NCI-H128 (cell line): ENCODE results near the gene LCN6.
A peak's percentile ranks its signal among the peaks of the same experiment; 100 is the strongest.

Experiments
- DNase-seq: peaks from one replicate; lab custom pipeline; 2025; ENCODE audit not compliant: unreplicated experiment; lab: John Stamatoyannopoulos, UW

The LCN6 gene

GRCh38 chr9:136745389-136746154 is 2.8 kb downstream of the LCN6 start:
- no peak for DNase-seq

DNA sequence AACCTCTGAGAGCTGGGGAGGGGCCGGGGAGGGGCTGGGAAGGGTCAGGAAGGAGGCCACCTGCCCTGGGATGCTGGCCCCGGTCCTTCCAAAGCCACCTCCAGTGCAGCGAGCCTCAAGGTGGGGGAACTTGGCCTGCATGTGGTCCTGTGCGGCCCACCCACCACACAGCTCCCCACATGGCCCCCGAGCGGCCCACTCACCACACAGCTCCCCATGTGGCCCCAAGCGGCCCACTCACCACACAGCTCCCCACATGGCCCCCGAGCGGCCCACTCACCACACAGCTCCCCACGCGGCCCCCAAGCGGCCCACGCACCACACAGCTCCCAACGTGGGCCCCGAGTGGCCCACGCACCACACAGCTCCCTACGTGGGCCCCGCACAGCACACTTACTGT is 3.6 kb downstream of the LCN6 start:
- DNase-seq, result no peak

- DNase-seq, result no peak
These were observed 4.6 kb downstream of the LCN6 start for GRCh38 chr9:136743639-136744211.

DNA sequence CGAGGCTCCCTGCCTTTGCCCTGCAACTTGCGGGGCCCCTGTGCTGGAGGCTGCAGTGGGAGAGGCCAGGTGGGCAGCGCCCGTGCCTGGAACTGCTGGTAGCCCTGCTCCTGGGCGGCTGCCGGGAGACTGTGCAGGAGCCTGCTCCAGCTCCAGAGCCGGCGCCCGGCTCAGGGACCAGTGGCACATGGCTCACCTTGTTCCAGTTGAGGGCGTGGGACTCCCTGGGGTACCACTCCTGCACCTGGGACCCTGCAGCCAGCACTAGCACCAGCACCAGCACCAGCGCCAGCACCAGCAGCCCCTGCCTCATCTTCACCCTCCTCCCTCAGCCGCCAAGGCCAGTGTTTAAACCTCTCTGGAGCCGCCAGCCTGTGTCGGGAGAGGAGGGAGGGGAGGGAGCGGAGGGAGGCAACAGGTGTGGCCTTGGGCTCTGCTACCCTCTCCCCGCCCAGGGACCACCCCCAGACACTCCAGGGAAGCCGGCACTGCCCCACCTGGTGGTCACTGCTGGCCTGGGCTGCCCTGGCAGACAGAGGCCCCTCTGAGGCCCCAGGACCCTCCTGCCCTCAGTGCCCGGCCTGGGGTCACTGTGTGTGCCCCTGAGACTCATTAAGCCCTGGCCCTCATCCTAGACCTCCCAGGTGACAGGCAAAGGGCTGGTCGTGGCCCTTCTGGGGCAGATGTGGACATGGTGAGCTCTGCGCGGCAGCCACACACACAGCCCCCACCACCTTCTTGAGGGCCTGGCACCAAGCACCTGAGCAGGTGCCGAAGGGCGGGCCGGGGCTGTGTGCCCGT is 5.5 kb downstream of the LCN6 start, which contains the start of gene LCN10:
Gene LCN10, minus strand, starts transcription at position 350 of the 801 bp plus-strand sequence. Its CDS starts 37 bp downstream, at position 313.
- no peak for DNase-seq

DNA sequence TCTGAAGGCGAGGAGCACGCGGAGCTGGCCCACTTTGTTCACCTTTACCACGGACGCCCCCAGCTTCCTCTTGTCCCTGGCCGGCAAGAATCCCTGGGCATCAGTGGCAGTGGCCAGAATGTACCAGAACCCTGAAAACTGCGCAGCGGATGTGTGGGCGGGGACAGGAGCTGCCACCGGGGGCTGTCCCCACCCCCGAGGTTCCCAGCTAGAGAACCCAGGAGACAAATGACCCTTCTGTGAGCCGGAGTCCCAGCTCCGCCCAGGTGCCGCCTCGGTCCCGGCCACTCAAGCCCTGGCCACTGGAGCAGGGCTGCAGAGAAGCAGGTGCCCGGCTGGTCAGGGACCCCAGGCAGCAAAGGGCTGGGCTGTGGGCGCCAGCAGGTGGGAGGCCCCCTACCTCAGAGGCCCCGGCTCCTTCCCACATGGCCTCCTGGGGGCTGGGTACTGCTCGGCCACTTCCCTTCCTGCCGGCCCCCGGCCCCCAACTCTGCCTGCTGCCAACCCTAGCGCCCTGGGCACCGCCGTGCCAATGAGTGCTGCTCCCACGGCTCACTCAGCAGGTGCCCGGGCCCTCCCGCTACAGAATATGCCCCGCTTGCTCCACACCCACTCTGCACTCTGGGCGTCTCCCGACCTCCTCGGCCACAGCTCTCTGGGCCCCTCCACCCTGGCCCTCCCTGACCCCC is 6.3 kb downstream of the LCN6 start:
- DNase-seq, result no peak

DNA sequence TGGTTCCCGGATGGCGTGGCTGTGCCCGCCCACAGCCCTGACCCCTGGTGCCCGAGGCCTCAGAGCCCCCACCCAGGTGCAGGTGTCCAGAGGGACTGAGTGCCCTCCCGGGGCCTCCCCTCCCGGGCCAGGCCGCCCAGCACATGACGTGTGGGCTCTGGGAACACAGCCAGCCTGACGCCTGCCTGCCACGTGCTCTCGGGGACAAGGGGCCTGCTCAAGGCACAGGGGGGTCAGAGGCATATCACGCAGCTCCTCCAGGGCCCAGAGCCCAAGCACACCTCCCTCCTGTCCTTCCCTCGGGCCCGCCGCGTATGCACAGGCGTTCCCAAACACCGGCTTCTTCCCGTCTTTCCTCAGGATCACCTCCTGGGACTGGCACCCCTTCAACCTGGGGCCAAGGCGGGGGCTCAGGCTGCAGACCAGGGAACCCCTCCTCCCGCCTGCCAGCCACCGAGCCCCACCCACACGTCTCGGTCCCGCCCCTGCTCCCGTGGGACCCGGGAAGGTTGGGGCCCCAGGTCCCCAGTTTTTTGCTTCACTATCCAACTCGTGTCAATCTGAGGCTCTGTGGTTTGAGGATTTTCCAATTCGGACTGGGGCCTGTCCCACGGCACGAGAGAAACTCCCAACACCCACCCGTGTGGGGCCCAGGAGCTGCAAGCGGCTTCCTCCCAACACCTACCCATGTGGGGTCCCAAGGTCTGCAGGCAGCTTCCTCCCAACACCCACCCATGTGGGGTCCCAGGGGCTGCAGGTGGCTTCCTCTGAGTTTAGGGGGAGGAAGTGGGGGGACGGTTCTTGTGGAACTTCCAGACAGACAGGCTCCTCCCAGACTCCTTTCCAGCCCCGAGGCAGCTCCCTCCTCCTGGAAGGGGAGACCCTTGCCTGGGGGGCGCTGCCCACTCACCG is 7.1 kb downstream of the LCN6 start:
- DNase-seq, result no peak

- DNase-seq, result no peak
These were observed 7.8 kb downstream of the LCN6 start for GRCh38 chr9:136740491-136740890.

GRCh38 chr9:136740069-136740468 is 8.3 kb downstream of the LCN6 start:
- DNase-seq, result no peak

DNA sequence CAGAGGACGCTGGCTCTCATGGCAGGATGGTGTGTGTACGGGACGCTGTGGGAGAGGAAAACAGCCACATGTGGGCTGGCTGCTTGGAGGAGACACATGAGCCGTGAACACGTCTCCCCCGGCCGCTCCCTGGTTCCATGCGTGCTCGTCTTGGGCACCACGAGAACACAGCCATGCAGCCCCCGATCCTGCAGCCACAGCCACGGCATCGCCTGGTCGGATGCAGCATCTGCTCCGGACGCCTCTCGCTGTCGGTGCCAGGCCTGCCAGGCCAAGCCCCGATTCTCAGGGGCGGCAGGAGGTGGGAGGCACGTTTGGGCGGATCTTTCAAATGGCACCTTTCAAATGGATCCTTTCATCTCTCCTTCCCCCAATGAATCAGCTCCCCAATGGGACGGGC is 8.8 kb downstream of the LCN6 start:
- DNase-seq, result no peak

DNA sequence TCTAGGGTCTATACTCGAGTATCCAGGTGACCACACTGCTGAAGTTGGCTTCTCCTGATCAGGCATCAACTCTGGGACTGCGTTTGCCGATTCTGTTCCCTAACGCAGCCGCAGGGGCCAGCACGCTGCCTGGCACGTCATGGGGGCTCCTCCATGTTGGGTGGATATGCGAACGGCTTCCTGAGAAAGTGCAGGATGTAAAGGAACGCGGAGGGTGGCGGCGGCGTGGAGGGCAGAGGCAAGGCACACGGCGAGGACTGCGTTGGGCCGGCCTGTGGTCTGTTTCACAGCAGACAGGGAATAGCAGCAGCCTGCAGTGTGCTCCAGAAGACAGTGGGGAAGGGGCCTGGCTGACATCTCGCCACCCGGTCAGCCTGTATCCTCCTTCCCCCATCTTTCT is 9.4 kb downstream of the LCN6 start:
- no peak for DNase-seq

DNA sequence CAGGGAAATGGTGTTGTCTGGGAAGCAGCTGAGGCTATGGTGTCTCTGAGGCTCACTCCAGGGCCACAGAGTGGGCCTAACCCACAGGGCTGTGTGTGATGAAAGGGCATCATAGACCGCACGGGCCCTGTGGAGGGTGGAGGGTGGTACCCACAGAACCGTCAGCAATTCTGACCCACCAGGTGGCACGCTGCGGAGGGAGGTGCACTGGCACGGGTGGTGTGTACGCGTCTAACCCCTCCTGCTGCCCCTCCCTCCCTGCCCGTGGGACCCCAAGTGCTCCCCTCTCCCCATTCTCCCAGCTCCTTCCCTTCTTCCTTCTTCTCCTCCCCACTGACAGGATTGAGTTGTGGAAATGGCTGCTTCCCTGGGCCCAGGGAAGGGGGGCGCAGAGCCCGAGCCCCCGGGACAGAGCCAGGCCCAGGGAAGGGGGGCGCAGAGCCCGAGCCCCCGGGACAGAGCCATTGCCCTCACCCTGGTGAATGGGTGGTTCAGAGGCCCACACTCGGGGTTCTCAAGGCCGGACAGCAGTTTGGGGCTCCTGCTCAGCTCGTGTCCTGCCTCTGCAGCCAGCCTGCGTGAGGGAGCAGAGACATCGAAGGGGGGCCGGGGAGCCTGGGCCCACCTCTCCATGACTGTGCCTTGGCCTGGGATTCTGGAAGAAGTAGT is 12.4 kb downstream of the LCN6 start:
- DNase-seq, result no peak

- DNase-seq, result no peak
These were observed 13.4 kb downstream of the LCN6 start for GRCh38 chr9:136734837-136735496.

- DNase-seq, result no peak
These were observed 14.7 kb downstream of the LCN6 start for GRCh38 chr9:136733611-136734010.

DNA sequence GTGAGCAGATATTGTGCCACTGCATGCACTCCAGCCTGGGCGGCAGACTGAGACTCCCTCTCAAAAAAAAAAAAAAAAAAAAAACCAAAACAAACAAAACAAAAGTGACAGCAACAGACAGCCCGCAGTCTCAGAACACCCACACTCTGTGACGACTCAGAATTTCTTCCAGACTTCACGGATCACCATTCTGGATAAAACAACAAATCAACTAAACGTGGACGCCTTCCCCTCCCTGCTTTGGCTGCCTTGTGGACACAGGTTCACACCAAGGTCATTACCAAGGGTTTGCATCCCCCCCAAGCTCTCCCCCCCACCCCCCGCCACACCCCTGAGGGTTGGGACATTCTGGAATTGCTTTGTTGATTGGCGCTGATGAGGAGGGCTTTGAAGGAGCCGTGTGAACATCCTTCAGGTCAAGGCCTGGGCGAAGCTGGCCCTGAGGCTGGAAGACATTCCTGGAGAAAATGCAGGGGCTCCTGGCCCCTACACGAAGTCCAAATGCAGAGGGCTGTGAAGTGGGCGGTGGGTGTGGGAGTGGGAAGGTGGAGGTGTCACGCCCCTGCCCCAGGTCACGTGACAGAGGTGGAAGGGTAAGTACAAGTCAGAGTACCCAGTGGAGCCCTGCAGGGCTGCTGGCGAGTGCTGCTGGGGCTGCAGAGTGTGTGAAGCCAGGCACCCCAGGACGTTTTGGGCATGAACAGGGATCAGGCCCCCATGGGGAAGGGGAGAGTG is 15.7 kb downstream of the LCN6 start:
- no peak for DNase-seq

- no peak for DNase-seq
These were observed 18.4 kb downstream of the LCN6 start for GRCh38 chr9:136729926-136730325.

- DNase-seq, result no peak
These were observed 19.2 kb downstream of the LCN6 start for GRCh38 chr9:136729144-136729543.

DNA sequence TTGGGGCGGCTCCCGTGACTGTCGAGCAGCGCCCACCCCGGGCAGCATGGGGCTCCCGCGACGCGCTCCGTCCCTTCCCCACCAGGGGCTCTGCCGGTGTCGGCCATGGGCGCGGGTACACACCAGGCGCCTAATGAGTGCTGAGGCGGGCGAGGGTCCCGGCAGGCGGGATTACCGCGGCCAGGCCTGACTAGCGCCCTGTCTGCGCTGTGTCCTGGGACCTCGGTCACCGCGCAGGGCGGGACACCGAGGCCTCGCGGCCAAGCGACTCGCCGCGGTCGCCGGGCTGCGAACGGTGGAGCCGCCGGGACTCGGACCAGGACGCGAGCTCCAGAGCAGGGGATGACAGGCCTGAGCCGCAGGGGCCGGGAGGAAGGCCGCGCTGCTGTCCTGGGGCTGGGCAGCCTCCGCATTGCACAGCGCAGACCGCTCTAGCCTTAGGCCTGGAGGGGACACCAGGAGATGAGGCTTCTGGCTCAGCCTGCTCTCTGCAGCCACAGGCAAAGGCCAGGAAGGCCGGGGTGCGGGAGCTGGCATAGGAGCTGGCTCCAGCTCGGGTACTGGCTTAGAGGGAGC is 19.7 kb downstream of the LCN6 start:
- DNase-seq, result no peak

DNA sequence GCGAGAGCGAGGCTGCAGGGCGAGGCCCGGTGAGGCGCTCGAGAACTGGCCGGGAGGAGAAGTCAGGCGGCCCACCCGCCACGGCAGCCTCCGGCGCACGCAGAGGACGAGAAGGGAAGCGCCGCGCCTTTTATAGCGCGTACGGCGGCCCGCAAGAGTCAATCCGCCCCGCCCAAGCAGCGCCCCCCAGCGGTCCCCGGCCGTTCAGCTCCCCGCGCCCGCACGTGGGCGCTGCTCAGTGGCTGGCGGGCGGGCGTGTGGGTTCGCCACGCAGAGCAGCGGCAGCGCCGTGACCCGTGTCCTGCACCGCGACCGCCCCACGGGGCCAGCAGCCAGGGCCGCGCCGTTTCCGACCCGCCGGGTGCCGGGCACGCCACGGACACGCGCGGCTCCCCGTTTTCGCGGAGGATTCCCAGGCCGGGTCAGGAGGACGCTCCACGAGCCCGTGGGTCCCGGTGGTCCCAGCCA is 20.2 kb downstream of the LCN6 start:
- DNase-seq, result peak; percentile 56
